ENCODE measurements around the gene MLXIP. TPM values are rescaled to one million over a fixed set of nuclear protein-coding genes. Genes with fewer than 3 reads are reported as not detected.

The MLXIP gene
- total and polyA plus RNA-seq, 2 of the 8 experiments (the other 6 are each of a cell fraction or from before 2014, with no cell fraction given) = 5.5 to 40.5 TPM

GRCh38 chr12:122129131-122129530 is 50.6 kb downstream of the MLXIP start:
- Histone ChIP-seq H4K5ac (ENCODE audit: insufficient read length, low read depth, low read length) (no peak overlapping the region), H3K79me1 (ENCODE audit: low read depth, low read length) (0 out of 2 replicates have a peak, but pooled peaks cover 2% of the 10 kb centered on the region)
- CTCF ChIA-PET (ENCODE audit: partially characterized antibody) = interaction anchor here (0.6 to 18.2 kb wide), 3 partner anchors 58 to 69 kb away, joined by 3 to 379 read pairs (median 4); no protein-coding TSS in a partner anchor
- TF ChIP-seq TAF1 (IDR thresholded peaks at IDR 0.05; ENCODE audit: low read depth, low read length) (no peak), GABPA (IDR thresholded peaks at IDR 0.05; ENCODE audit: borderline replicate concordance, insufficient read depth, low read length) (no peak), CHD1 (IDR thresholded peaks at IDR 0.05; ENCODE audit: low read depth, low read length) (no peak), PHF8 (conservative IDR thresholded peaks at IDR 0.05; ENCODE audit: low read depth, low read length) (no peak), KDM5A (IDR thresholded peaks at IDR 0.05; ENCODE audit: low read length) (no peak), TCF12 (IDR thresholded peaks at IDR 0.05; ENCODE audit: low read depth, low read length) (no peak), EGR1 (IDR thresholded peaks at IDR 0.05; ENCODE audit: borderline replicate concordance, low read depth, low read length) (no peak), HDAC2 (IDR thresholded peaks at IDR 0.05; ENCODE audit: borderline replicate concordance in 1 of 2, low read depth in 2 of 2, low read length in 2 of 2) (no peak), JUN (IDR thresholded peaks at IDR 0.05; ENCODE audit: low read depth, low read length) (no peak), SIX5 (IDR thresholded peaks at IDR 0.05; ENCODE audit: low read depth, low read length) (no peak), MAFK (IDR thresholded peaks at IDR 0.05; ENCODE audit: low read depth, low read length) (no peak), RAD21 (IDR thresholded peaks at IDR 0.05 in 1 of 2, conservative IDR thresholded peaks at IDR 0.05 in 1 of 2; ENCODE audit: low read depth in 2 of 2, low read length in 2 of 2) (no peak), KDM1A (IDR thresholded peaks at IDR 0.05; ENCODE audit: borderline replicate concordance, low read length) (no peak), BACH1 (IDR thresholded peaks at IDR 0.05; ENCODE audit: low read length) (no peak)

More at GRCh38 chr12:122129131-122129530, 50.6 kb downstream of the MLXIP start:
- Histone ChIP-seq H3K4me2 (ENCODE audit: insufficient read depth in 1 of 2, low read depth in 2 of 2, low read length in 2 of 2) (no peak overlapping the region), H3K27me3 (replicated peaks in 1 of 4; ENCODE audit: control insufficient read depth in 3 of 4, extremely low read depth in 1 of 4, insufficient read depth in 3 of 4, low read length in 3 of 4) (no peaks in the 10 kb centered on the region), H4K20me1 (replicated peaks in 1 of 2; ENCODE audit: control insufficient read depth in 1 of 2, insufficient read depth in 2 of 2, low read length in 2 of 2) (peaks cover 2 to 7% of the 10 kb centered on the region in 2 experiments), H2BK120ac (replicated peaks; ENCODE audit: low read depth, low read length) (no peak overlapping the region), H2BK20ac (ENCODE audit: low read length) (no peak overlapping the region), H3K9ac (replicated peaks in 1 of 4; ENCODE audit: extremely low read depth in 1 of 4, low read depth in 3 of 4, low read length in 3 of 4) (no peak overlapping the region), H4K8ac (ENCODE audit: extremely low read depth, insufficient read depth, low read length) (no peak overlapping the region; the same call in 1 of the 2 replicates), H2BK15ac (ENCODE audit: low read length) (no peak overlapping the region), H3K14ac (ENCODE audit: insufficient read length) (no peak overlapping the region), H3K4me3 (ENCODE audit: extremely low read depth in 1 of 4, insufficient read depth in 2 of 4, low read depth in 3 of 4, low read length in 4 of 4) (no peak overlapping the region), H3K23me2 (ENCODE audit: low read depth, low read length) (no peaks in the 10 kb centered on the region), H4K91ac (replicated peaks; ENCODE audit: insufficient read length, low read length) (no peak overlapping the region), H3K36me3 (ENCODE audit: control insufficient read depth in 2 of 4, insufficient read depth in 4 of 4, low read length in 3 of 4) (peaks cover 0 to 14% (median 2%) of the 10 kb centered on the region in 4 experiments; a peak in 4 of 8 replicates), H3K23ac (ENCODE audit: insufficient read length) (no peak overlapping the region), H3K27ac (ENCODE audit: low read depth, low read length) (no peak overlapping the region), H3K9me3 (ENCODE audit: insufficient read depth in 2 of 2, low read depth in 1 of 2, low read length in 1 of 2) (no peaks in the 10 kb centered on the region), H2AK5ac (ENCODE audit: low read depth, low read length) (no peak overlapping the region), H2BK5ac (ENCODE audit: low read depth, low read length) (no peak overlapping the region; the same call in 1 of the 2 replicates), H3K79me2 (ENCODE audit: control insufficient read depth in 1 of 2, insufficient read depth in 2 of 2, low read length in 2 of 2) (no peaks in the 10 kb centered on the region; a peak in 2 of 4 replicates), H2AFZ (ENCODE audit: low read length) (no peak overlapping the region), H2BK12ac (ENCODE audit: low read depth, low read length) (no peak overlapping the region), H3K56ac (replicated peaks; ENCODE audit: insufficient read length, low read depth, low read length) (no peak overlapping the region), H3K18ac (ENCODE audit: extremely low read depth, low read length) (no peak overlapping the region), H3K4me1 (replicated peaks in 1 of 4; ENCODE audit: control insufficient read depth in 3 of 4, insufficient read depth in 4 of 4, low read length in 3 of 4) (peaks cover 0 to 4% (median 2%) of the 10 kb centered on the region in 4 experiments; a peak in 2 of 7 replicates), H3K4ac (replicated peaks; ENCODE audit: insufficient read length, low read depth, low read length) (no peak overlapping the region)
- DNase-seq (ENCODE audit: low read depth in 1 of 2, low spot score in 2 of 2) (no peak), FAIRE-seq (no peak)
- 87% methylated on average over 13 of the region's 13 CpGs; no CpG with 5 or more reads in 1 of the 2 experiments for WGBS, 2 experiments (ENCODE audit: extremely low coverage in 1 of 2, insufficient coverage in 1 of 2, insufficient read length in 1 of 2, insufficient replicate concordance in 2 of 2, low coverage in 1 of 2, low lambda C conversion rate in 2 of 2, missing lambda C conversion rate in 1 of 2)
- POLR2A ChIA-PET (ENCODE audit: partially characterized antibody) = interaction anchor here (1.2 kb wide), 1 partner anchor 26 kb away, joined by 3 read pairs; no protein-coding TSS in a partner anchor
